GM18520 (cell line): Measurements from ENCODE around the gene COPG2.
"Not testable (repeated sequence)": the region's sequence is repeated elsewhere in the genome, so short reads cannot be mapped to it uniquely, and the experiment has no call there.

Experiments used
- ATAC-seq: cut with Tn5 transposase; IDR thresholded peaks from one replicate; pipeline ENCODE4 v1.9.1; 2021; ENCODE audit not compliant: unreplicated experiment

Gene COPG2

DNA sequence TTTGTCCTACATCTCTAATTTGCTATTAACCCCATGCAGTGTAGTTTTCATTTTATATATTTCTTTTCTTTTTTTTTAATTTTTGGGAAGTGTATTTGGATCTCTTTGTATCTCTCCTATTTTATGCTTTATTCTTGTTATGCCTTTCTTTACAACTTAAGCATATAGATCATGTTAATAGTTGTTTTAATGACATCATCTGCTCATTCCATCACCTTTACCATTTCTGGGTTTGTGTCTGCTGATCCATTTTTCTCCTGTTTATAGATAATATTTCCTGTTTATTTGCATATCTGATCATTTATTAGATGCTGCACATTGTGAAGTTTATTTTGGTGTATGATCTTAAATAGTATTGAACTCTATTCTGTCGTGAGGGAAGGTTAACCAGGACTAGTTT is 13.7 kb downstream of the COPG2 start:
- ATAC-seq = no peak

DNA sequence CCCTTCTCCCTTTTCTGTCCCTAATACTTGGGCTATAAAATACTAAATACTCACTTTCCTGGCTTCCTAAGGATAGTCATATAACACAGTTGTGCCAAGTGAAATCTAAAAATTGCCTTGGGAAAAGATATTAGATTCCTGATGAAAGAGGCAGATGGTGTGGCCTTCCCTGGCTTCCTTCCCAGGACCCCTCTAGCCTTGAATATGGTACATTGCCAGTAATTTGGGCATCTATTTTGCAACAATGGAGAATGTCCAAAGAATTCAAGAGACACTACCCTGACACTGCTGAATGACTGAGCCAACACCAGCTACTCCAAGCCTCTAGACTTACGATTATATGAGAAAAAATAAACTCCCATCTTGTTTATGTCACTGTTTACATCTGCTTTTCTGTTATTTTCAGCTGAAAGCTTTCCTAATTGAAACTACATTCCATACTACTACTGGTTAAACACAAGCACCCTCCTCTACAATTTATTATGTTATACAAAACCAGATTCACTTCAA is 17.9 kb downstream of the COPG2 start:
- ATAC-seq = no peak

DNA sequence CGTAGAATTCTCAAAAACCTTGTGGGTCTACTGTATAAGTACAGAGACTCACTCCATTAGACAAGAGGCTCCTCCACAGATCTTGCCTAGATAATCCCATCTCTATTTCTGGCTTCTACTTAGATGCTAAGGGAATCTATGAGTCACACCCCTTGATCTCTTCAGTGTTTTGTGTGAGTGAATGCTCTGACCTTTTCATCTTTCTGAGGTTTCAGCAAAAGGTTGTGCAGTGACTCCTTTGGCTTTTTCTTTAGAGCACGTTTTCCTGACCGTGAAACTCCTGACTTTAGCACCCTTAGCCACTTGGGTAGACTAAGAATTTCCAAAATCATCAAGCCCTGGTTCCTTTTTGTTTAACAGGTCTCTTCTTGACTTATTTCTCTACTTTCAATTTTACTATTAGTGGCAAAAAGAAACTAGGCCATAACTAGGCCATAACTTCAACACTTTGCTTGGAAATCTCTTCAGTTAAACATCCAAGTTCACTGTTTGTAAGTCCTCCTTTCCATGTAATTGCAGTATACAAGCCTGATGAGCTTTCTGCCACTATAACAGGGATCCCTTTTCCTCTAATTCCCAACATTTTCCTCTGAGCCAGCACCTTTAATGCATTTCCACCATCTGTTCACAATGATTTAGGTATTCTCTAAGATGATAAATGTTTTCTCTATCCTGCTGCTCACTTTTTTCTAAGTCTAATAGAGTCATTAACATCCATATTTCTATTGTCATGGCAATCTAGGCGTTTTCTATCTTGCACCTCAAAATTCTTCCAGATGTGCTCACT is 19.4 kb downstream of the COPG2 start:
- peak; percentile 40 for ATAC-seq

DNA sequence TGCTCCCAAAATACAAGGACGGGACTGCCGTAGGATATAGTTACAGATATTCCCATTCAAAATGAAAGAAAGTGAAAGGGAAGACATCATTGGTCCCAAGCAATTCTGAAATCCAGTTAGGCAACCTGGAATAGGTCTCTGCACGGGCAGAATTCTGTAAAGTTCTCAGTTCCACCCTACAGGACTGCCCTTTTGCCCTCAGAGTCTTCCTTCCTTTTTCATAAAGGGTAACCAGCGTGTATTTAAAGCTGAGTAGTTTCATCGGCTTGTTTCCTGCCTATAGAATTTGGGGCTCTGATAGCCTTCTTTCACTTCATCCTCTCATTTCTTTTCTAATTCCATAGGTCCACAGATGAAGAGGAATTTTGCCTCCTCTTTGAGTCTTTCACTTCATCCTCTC is 20.0 kb downstream of the COPG2 start:
- ATAC-seq = peak; percentile 19

DNA sequence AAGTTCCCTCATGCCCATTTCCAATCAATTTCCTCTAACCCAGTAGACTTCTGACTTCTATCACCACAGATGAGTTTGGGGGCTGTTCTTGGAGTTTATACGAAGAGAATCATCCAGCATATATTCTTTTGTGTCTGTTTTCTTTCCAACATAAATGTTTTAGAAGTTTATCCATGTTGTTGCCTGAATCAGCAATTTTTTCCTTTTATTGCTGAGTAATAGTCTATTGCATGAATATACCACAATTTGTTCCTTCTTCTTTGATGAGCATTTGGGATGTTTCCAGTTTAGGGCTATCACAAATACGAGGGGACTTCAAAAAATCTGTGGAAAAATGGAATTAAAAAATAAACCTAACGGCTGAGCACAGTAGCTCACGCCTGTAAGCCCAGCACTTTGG is 26.2 kb downstream of the COPG2 start:
- ATAC-seq = no peak

DNA sequence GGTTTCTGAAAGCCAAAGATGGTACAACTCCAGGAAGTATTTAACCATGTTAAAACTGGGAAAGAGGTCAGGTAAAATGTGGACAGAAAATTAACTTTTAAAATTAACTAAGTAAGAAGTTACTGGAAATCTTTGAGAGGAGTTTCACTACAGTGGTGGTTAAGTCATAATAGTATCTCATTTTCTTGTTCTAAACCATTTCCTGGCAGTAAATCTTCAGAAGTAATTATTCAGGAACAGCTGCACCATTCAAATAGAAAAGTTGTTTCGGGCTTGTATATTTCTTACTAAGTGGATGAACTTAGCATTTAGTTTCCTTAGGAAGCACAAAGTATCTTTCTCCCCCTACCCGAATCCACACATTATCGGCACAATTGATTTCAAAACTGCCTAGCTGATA is 27.1 kb downstream of the COPG2 start:
- no peak for ATAC-seq

DNA sequence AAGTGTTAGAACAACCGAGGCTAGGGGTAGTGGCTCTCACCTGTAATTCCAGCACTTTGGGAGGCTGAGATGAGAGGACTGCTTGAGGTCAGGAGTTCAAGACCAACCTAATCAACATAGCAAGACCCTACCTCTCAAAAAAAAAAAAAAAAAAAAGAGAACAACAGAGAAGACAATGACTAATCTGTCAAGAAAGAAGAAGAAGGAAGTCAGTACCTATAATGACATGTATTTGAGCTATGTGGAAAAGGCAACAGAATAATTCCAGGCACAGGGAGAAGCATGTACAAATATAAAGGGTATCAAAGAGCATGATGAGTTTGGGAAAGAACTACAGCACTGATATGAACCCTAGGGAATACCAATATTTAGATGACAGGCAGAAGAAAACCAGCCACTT is 27.5 kb downstream of the COPG2 start:
- ATAC-seq = no peak

DNA sequence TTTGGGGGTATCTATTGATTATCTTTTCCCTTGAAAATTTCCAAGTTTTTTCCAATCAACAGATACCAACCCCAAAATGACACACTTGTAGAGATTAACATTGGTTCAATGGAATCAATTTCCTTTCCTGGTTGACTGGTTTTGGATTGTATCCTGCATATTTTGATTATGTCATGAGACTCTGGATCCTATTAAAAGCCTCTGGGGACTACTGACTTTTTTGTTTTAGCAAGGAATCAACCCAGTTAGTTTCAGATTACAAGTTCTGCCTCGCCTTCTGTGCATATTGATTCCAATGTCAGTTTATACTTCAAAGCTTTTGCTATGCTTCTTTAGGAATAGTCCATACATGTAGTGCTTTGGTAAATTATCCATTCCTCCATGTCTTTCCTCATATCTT is 29.2 kb downstream of the COPG2 start:
- ATAC-seq = no peak

DNA sequence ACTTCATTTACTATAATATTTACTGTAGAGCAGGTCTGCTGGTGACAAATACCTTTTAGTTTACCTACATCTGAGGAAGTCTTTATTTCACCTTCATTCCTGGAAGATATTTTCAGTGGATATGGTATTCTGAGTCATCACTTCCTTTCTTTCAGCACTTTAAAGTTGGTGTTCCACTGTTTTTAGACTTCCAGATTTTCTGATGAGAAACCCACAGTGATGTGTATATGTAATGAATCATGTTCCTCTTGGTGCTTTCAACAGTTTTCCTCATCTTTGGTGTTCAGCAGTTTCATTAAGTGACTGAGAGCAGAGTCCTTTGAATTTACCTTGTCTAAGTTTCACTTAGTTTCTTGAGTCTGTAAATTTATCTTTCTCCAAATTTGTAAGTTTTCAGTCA is 36.4 kb downstream of the COPG2 start:
- ATAC-seq = no peak

DNA sequence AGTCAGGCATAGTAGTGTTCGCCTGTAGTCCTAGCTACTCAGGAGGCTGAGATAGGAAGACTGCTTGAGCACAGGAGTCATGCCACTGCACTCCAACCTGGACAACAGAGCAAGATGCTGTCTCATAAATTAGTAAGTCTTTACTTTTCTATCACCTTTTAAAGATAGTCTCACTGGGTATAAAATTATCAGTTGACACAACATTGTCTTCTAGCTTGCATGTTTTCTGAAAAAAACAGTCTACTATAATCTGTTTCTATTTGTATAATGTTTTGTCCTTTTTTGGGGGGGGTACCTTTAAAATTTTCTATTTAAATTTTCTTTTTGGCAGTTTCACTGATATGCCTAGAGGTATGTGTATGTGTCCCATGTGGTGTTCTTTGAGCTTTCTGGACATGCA is 39.6 kb downstream of the COPG2 start:
- ATAC-seq = no peak

DNA sequence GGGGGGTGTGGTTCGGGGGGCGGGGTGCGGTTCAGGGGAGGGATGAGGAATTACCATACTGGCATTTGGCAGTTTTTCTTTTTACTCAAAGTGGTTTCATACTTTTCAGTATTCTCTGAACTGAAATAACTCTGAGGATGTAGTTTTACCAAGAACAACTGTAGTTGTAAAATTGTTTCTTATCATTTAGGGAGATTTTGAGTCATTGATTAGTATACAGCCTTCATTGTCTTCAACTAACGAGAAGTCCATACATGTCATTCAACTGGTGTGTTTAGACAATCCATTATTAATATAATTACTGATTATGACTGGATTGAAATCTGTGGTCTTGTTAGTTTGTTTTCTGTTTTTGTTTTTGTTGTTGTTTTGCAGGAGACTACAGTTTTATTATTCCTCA is 40.8 kb downstream of the COPG2 start:
- ATAC-seq = no peak

DNA sequence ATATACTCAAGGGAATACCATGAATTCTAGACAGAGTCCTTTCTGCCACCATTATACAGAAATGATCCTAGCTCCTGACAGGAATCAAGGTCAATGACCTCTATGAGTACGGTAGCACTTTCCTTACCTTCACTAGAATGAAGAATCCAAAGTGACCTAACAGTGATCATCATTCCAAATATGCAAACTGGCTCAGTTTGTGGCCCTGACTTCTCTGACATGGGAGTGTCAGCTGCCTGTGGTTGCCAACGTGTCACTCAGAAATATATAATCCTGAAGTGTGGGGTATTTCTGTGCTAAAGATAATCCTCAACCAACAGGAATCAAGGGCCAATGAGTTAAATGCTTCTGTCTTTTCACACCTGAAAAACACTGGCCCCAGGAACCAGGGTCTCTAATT is 45.7 kb downstream of the COPG2 start:
- ATAC-seq = no peak

DNA sequence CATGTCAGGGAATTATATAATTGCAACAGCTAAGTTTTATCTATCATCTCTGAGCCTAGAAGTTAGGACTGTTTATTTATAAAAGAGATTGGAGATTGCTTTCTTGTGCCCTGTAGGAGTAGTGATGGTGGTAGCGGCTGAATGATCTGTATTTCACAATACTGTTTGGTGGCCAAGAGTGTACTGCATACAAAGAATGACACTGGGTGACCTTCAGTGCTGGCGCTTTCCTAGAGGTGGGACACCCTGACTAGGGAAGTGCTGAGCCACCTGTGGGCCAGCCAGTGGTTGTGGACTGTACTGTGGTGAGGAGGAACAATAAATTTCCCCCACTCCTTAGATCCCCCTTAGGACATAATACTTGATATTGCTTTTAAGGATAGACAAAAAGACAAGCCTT is 53.0 kb downstream of the COPG2 start:
- ATAC-seq = no peak

DNA sequence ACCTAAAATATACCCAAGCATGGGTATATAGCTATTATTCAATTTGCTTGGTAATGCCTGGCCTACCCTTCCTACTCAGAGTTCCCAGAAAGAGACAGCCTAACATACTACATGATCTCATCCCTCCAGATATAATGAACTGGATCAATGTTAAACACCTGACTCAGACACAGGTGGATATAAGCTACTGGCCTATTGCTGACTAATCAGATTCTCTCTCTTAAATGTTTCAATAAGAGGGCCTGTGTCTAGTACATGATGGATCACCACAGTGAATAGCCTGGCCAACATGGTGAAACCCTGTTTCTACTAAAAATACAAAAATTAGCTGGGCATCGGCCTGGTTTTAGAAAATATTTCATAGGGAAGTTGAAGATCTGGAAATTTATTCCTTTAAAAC is 54.1 kb downstream of the COPG2 start:
- ATAC-seq = no peak

DNA sequence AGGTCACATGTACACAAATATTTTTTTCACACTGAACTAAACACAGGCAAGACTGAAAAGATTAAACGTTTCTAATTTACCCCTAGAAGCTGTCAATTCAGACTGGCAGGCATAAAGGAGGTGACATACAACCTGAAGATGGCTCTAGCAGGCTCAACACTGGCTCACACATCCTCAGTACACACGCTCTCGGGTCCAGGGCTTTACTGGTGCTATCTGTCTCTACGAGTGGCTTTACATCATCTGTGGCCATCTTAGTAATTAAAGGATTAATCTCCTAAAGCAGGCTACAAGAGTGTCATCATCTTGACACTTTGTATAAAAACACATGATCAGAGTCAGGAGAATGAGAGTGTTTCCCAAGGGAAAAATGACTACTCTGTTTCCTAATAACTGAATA is 57.3 kb downstream of the COPG2 start:
- no peak for ATAC-seq

DNA sequence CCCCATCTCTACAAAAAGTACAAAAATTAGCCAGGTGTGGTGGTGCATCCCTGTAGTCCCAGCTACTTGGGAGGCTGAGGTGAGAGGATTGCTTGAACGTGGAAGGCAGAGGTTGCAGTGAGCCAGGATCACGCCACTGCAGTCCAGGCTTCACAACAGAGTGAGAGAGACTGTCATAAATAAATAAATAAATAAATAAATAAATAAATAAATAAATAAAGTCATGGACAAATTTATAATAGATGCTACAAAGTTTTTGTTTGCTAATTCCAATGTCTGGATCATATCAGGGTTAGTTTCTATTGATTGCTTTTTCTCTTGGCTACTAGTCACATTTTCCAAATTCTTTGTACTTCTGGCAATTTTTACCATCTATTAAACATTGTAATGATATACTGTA is 61.5 kb downstream of the COPG2 start:
- ATAC-seq = not testable (repeated sequence)

DNA sequence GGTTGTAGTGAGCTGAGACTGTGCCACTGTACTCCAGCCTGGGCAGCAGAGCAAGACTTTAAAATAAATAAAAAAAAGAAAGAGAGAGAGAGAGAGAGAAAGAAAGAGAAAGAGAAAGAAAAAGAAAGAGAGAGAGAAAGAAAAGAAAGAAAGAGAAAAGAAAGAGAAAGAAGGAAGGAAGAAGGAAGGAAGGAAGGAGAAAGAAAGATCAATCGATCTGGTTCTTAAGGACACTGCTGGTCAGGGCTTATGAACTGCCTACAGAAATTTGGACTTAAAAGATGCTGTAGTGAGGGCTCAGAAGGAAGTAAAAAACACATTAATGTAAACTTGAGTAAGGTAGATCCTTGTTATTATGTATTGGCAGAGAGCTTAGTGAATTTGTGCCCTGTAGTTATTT is 62.4 kb downstream of the COPG2 start:
- ATAC-seq = no peak

DNA sequence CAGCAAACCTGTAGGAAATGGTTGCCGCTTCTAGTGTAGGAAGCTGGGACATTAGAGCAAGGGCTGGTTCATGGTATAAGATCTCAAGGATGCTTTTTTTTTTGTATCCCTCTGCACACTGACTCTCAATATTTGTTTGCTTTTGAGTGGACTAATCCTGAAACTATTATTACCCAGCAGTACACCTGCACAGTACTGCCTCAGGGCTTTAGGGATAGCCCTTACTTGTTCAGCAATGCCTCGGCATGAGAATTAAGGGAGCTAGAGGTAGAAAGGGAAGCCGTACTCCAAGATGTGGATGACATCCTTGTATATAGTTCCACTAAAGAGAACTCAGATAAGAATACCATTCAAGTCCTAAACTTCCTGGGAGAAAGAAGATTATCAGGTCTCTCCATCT is 70.5 kb downstream of the COPG2 start:
- ATAC-seq = no peak

DNA sequence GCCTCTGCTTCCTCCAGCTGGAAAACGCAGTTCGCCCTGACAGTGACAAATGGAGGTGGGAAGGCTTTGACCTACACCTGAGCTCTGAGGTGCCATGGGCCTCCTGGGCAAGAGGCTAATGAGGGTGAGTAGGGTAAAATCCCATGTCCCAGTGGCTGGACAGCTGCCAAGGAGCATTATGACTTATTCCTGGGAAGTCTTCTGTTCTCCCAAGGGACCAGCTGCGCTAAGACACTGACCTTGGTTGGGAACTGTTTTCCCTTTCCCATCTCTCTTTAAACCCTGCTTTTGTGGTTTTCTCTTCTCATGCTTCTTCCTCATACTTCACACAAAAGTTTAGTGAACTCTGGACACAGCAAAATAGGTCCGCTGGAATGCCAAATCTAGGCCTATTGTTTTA is 72.6 kb downstream of the COPG2 start:
- no peak for ATAC-seq

DNA sequence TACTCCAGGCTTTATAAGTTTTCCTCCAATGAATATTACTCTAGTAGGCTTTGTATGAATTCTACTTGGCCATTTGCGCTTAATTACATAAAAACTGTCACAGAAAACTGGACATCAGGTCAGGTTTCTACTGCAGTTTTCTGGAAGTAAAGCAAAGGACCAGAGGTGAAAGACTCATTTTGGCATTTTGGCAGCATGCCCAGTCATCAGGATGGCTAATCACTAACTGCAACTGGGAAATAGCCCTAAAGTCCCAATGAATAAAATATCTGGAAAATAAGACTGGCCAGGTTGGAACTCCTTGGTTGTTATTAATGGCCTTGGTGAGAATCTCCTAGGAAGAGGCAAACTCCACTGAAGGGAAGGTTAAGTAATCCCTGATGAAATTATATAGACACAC is 75.5 kb downstream of the COPG2 start:
- ATAC-seq = no peak

DNA sequence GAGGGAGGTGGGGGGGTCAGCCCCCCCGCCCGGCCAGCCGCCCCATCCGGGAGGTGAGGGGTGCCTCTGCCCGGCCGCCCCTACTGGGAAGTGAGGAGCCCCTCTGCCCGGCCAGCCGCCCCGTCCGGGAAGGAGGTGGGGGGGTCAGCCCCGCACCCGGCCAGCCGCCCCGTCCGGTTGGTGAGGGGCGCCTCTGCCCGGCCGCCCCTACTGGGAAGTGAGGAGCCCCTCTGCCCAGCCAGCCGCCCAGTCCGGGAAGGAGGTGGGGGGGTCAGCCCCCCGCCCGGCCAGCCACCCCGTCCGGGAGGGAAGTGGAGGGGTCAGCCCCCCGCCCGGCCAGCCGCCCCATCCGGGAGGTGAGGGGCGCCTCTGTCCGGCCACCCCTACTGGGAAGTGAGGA is 77.1 kb downstream of the COPG2 start:
- ATAC-seq = not testable (repeated sequence)

DNA sequence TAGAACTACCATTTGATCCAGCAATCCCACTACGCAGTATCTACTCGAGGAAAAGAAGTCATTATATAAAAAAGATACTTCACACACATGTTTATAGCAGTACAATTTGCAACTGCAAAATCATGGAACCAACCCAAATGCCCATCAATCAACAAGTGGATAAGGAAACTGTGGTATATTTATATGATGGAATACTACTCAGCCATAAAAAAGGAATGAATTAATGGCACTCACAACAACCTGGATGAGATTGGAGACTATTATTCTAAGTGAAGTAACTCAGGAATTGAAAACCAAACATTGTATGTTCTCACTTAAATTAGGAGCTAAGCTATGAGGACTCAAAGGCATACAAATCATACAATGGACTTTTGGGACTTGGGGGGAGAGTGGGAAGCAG is 82.6 kb downstream of the COPG2 start:
- not testable (repeated sequence) for ATAC-seq

DNA sequence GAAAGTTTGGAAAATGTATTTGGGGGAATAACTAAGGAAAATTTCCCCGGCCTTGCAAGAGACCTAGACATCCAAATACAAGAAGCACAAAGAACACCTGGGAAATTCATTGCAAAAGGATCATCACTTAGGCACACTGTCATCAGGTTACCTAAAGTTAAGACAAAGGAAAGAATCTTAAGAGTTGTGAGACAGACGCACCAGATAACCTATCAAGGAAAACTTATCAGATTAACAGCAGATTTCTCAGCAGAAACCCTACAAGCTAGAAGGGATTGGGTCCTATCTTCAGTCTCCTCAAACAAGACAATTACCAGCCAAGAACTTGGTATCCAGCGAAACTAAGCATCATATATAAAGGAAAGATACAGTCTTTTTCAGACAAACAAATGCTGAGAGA is 93.4 kb downstream of the COPG2 start:
- not testable (repeated sequence) for ATAC-seq
